Activated CD4-positive, alpha-beta T cell treated with anti-CD3 and anti-CD28 coated beads, Interleukin-2, amount 50 U/mL, for 48 hours (primary cell): ENCODE measurements around the gene HNF4A.

ENCODE experiments used
- DNase-seq, 2 experiments: peaks; one replicate each; pipeline ENCODE4 v3.0.0-alpha.2; 2020

Gene HNF4A

DNA sequence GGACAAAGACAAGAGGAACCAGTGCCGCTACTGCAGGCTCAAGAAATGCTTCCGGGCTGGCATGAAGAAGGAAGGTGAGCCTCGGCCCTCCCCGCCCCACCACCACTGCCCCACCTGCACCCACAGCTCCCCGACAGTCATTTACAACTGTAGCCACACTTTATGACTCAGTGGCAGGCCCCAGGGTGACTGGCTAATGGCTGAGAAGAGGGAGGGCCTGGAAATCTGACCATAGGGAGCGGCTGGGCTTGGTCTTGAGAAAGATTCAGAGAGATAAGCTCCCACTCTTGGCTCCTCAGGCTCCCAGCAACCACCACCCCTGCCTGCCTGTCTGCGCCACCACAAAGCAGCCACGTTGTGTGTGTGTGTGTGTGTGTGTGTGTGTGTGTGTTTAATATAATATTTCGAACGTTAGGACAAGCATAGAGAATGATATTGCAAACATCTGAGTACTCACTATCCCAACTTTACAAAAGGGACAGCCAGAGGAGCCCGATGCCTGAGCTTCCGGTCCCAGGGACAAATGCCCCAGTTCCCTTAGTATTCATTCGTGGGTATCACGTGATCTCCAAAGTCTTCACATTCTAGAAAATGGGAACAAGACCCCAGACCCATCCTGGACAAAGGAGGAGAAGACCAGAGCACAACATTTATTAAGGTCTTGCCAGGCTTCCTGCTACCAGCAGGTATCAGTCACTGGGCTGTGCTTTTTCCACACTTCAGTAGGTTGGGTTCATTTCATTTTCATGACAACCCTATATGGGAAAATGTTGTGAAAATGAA is 52.1 kb downstream of the HNF4A start:
- no peak for DNase-seq

GRCh38 chr20:44409132-44409600 is 53.7 kb downstream of the HNF4A start:
- DNase-seq = no peak

DNA sequence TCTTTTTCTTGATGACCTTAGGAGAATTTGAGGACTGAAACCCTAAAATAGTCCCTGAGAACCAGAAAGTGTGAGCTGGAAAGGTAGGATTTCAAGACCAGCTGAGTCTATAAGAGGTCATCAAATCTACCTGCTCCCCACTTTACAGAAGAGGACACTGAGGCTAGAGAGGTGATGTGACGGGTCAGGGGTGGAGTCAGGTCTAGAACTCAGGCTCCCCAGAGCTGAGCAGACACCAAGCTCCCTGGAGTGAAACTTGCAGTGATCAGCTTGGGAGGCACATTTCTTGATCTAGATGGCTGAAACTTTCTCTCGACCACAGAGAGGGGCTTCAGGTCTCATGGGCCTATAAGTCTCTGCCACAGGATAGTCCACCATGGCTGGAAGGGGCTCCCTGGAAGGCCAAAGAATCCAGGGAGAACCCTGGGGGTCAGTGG is 55.1 kb downstream of the HNF4A start:
- DNase-seq = no peak

GRCh38 chr20:44411020-44411756 is 55.7 kb downstream of the HNF4A start:
- DNase-seq = no peak

DNA sequence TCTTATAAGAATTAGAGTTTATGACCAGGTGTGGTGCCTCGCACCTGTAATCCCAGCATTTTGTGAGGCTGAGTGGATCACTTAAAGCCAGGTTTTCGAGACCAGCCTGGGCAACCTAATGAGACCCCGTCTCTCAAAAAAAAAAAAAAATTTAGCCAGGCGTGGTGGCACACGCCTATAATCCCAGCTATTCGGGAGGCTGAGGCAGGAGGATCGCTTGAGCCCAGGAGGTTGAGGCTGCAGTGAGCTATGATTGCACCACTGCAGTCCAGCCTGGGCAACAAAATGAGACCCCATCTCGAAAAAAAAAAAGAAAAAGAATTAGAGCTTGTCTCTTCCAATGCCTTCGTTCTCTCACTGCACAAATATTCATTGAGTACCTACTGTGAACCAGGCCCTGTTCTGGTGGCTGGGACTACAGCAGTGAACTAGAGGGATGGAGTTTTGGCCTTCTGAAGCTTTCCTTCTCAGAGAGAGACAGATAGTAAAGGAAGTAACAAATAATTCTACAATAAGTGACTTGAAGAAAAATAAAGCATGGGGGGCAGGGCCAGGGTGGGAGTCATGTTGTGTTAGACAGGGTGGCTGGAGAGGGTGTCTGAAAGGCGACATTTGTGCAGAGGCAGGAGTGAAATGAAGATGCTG is 56.4 kb downstream of the HNF4A start:
- no peak for DNase-seq

- no peak for DNase-seq
These were observed 57.1 kb downstream of the HNF4A start for GRCh38 chr20:44412402-44413144.

- no peak for DNase-seq
These were observed 58.3 kb downstream of the HNF4A start for GRCh38 chr20:44413575-44414345.

DNA sequence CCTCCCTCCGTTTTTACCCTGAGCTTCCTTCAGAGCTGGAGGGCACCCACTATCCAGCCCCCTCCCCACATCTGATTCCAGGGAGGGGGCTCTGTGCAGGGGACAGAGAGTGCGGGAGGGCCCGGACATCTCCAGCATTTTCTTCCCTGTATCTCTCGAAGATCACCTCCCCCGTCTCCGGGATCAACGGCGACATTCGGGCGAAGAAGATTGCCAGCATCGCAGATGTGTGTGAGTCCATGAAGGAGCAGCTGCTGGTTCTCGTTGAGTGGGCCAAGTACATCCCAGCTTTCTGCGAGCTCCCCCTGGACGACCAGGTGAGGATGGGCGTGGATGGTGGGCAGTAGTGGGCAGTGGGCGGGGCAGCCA is 58.8 kb downstream of the HNF4A start:
- DNase-seq = no peak

- DNase-seq = no peak
These were observed 59.3 kb downstream of the HNF4A start for GRCh38 chr20:44414808-44415207.

DNA sequence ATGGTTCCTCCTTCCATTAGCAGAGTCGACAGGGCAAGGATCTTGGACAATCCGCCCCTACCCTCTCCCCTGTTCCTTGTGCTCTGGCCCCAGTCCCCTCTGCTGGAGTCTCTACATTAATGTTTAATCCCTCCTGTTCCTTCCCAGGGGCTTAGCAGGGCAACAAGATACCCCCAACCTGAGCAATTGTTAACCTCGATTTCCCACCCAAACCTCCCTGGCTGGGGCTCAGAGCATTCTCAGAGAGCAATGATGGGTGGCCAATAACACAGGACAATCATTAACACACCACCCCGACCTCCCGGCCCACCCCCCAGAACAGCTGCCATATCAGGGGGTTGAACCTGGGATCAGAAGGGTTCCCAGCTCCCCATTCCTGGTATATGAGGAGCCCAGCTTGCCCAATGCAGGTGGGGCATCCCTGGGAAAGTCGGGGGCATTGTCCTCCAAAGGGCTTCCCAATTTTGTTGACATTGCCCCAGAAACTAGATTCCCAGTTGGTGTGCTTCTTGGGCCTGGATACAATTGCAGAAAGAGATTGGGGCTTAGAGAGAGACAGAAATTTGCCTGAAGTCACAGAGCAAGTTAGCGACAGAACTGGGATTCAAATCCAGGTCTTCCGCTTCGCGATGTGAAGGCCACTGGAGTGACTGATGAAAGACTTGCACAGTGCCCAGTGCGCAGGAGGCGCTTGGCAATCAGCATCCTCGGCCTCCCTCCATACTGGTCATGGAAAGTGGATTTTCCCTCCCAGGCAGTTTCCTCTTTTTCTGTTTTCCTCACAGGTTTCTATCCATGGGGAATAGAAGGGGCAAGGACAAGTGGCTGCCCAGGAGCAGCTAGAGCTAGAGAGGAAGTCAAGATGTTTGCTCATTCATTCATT is 60.6 kb downstream of the HNF4A start:
- DNase-seq = no peak

DNA sequence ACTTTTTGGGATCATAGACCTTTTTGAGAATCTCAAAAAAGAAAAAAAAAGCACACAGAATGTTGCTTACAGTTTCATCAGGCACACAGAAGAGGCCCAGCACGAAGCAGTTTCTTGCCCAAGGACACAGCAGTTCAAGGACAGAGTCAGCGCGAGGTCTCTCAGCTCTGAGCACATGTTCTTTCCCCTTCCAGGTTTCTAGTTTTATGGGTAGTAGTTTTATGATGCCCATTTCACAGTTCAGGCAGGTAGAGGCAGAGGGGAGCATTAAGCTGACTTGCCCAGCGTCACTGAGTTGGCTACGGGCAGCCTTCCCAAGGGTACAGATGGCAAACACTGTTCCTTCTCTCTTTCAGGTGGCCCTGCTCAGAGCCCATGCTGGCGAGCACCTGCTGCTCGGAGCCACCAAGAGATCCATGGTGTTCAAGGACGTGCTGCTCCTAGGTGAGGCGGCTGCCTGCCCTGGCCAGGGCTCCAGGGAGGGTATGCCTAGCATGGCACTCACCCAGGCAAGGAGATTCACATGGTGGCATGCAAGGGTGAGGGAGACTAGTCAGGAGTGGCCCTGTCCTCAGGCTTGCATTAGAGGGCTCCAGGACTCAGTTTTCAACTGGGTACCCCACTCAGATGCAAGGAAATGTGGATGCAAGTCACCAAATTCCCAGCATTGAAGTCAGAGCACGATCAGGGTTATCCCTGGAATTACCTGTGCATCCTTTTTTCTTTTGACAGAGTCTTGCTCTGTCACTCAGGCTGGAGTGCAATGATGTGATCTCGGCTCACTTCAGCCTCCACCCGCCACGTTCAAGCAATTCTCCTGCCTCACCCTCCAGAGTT is 62.8 kb downstream of the HNF4A start:
- DNase-seq = no peak

DNA sequence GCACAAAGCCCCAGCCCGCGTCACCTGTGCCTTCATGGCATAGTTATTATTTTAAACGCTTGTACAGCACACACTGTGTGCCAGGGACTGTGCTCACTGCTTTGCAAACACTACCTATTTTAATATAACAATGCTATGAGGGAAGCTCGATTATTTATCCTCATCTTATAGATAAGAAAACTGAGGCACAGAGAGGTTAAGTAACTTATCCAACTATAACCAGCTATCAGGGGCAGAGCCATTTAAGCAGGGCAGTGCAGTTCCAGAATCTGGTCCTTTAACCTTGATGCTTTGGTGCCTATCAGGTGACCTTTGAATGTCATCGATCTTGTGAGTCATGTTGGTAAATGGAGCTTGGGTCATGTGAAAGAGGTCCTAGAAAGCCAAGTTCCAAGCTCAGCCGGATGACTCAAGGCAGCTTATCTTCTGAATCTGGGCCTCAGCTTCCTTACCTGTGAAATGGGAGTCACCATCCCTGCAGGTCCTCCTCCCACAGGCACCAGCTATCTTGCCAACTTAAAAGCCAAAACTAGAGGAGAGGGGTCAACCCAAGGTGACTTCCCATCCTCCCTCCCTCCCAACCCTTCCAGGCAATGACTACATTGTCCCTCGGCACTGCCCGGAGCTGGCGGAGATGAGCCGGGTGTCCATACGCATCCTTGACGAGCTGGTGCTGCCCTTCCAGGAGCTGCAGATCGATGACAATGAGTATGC is 63.8 kb downstream of the HNF4A start:
- no peak for DNase-seq

DNA sequence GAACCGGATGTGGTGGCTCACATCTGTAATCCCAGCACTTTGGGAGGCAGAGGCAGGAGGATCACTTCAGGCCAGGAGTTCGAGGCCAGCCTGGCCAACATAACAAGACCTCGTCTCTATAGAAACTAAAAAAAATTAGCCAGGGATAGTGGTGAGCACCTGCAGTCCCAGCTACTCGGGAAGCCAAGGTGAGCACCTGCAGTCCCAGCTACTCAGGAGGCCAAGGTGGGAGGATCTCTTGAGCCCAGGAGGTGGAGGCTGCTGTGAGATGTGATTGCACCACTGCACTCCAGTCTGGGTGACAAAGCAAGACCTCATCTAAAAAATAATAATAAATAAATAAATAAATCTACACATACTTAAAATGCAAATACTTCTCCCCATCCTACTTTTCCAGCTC is 65.0 kb downstream of the HNF4A start:
- no peak for DNase-seq

- DNase-seq = no peak
These were observed 66.6 kb downstream of the HNF4A start for GRCh38 chr20:44422083-44422482.

DNA sequence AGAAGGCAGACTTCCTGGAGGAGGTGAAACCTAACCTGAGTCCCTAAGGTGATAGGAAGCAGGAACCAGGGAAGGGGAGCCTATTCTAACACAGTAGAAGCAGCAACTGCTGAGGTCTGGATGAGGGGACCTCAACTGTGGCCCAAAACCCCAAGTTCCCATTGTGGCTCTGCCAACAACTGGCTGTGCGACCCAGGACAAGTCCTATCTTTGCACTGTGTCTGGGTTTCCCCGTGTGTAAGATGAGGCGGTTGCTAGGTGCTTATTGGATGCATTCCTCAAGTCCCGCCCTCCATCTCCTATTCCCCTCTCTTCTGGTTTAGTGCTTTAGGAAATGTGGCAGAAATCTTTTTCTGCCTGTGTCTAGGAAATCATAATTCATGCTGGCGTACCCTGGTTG is 68.0 kb downstream of the HNF4A start:
- no peak for DNase-seq

DNA sequence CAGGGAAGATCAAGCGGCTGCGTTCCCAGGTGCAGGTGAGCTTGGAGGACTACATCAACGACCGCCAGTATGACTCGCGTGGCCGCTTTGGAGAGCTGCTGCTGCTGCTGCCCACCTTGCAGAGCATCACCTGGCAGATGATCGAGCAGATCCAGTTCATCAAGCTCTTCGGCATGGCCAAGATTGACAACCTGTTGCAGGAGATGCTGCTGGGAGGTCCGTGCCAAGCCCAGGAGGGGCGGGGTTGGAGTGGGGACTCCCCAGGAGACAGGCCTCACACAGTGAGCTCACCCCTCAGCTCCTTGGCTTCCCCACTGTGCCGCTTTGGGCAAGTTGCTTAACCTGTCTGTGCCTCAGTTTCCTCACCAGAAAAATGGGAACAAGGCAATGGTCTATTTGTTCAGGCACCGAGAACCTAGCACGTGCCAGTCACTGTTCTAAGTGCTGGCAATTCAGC is 68.6 kb downstream of the HNF4A start:
- DNase-seq = no peak

DNA sequence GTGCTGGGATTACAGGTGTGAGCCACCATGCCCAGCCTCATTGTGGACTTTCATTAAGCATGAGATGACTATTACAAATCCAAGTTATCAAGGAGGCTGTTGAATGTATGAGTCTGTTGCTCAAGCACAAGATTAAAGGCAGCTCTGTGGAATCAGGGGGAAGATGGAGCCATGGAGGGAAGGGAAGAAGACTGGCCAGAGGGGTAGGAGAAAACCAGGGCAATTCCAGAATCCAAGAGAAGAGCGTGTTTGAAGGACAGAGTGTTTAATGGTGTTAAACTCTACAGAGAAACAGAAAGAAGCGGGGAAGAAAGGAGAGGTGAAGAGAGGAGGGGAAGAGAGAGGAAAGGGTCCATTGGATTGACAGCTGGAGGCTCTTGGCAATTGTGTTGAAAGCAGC is 70.4 kb downstream of the HNF4A start:
- DNase-seq = no peak

DNA sequence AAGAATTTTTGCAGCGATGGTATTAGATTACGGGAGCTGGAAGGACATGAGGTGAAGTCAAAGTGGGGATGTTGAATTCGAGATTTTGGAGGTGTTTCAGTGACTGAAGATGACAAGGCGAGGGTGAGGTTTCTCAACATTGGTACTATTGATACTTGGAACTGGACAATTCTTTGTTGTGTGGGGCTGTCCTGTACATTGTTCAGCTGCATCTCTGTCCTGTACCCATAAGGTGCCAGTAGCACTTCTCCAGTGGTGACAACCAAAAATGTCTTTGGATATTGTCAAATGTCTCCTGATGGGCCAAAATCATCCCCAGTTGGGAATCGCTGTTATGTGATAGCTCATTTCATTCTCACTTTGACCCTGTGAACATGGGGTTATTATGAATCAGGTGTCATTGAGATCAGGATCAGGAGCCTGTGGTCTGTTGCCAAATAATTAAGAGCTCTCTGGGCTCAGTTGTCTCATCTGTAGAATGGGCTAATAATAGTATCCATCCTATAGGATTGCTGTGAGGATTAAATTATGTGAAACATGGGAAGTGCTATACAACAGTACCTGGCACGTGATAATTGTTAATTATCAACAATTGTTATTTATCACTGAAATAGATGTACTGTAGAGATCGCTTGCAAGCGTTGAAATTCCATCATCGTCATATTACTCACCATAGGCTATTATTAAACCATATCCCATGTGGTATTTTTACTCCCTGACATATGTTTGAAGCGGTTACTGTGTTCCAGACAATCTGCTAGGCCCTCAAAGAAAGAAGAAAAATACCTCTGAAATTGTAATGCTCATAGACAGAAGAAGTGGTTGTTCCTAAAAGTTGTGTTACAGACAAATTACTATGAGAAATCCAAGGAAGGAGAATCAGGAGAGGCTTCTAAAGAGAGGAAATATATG is 71.6 kb downstream of the HNF4A start:
- no peak for DNase-seq
